ENCODE data around the gene ZNF212.

DNA sequence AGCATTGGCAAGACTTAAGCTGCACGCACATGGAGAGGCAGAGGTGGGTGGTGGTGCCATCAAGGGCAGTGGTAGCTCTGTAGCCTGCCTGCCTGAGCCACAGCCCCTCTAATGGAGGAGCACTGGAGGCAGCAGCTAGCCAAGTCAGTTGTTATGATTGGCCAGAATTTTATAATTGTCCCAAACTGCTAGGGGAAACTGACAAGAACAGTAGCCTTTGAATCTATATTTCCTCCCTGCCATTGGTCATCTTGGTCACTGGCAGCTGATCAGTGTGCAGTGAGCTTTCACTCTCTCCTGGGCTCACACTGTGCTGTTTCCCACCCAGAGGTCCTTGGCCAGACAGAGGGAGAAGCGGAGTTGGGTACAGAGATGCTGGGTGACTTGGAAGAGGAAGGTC is 12.9 kb downstream of the ZNF212 start:
- TF ChIP-seq, protein P1, sequence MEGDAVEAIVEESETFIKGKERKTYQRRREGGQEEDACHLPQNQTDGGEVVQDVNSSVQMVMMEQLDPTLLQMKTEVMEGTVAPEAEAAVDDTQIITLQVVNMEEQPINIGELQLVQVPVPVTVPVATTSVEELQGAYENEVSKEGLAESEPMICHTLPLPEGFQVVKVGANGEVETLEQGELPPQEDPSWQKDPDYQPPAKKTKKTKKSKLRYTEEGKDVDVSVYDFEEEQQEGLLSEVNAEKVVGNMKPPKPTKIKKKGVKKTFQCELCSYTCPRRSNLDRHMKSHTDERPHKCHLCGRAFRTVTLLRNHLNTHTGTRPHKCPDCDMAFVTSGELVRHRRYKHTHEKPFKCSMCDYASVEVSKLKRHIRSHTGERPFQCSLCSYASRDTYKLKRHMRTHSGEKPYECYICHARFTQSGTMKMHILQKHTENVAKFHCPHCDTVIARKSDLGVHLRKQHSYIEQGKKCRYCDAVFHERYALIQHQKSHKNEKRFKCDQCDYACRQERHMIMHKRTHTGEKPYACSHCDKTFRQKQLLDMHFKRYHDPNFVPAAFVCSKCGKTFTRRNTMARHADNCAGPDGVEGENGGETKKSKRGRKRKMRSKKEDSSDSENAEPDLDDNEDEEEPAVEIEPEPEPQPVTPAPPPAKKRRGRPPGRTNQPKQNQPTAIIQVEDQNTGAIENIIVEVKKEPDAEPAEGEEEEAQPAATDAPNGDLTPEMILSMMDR (IDR thresholded peaks at IDR 0.05; ENCODE audit: low read depth, low read length, poor library complexity, severe bottlenecking) = no peak
- TF ChIP-seq EZH2phosphoT487 (IDR thresholded peaks at IDR 0.05; ENCODE audit: borderline replicate concordance, low read length) = no peak

Data from DOHH2 (cell line).